Hepatocyte (in vitro differentiated cells): ENCODE results near the gene TRAPPC2. TPM values are rescaled to one million over a fixed set of nuclear protein-coding genes. Genes with fewer than 3 reads are reported as not detected.

Source experiments
- DNase-seq: peaks from one replicate; pipeline ENCODE4 v3.0.0-alpha.2; 2016; ENCODE audit warnings: low spot score
- H2AFZ ChIP-seq: fragments of 200-600 bp; sonication (generic); 2 replicates; pipeline ENCODE4 v1.6.0; 2016; ENCODE audit warnings: antibody characterized with exemption, mild to moderate bottlenecking
- H3K27ac ChIP-seq: fragments of 200-600 bp; sonication (generic); 2 replicates; pipeline ENCODE4 v1.5.1; 2016; ENCODE audit warnings: mild to moderate bottlenecking
- H3K27me3 ChIP-seq: fragments of 200-600 bp; sonication (generic); 2 replicates; pipeline ENCODE4 v1.6.1; 2016
- H3K36me3 ChIP-seq: fragments of 200-600 bp; sonication (generic); replicated peaks from 2 replicates; pipeline ENCODE4 v1.5.1; 2016; ENCODE audit warnings: low read depth; ENCODE audit not compliant: insufficient read depth
- H3K4me1 ChIP-seq: fragments of 200-600 bp; sonication (generic); 2 replicates; pipeline ENCODE4 v1.5.1; 2016; ENCODE audit warnings: mild to moderate bottlenecking, moderate library complexity; ENCODE audit not compliant: insufficient read depth
- H3K4me2 ChIP-seq: fragments of 200-600 bp; sonication (generic); 2 replicates; pipeline ENCODE4 v1.6.0; 2016
- H3K4me3 ChIP-seq: fragments of 200-600 bp; sonication (generic); 2 replicates; pipeline ENCODE4 v1.5.1; 2016; ENCODE audit warnings: mild to moderate bottlenecking
- H3K79me2 ChIP-seq: fragments of 200-600 bp; sonication (generic); 2 replicates; pipeline ENCODE4 v1.6.0; 2017; ENCODE audit warnings: mild to moderate bottlenecking
- H3K9me2 ChIP-seq: fragments of 200-600 bp; sonication (generic); replicated peaks from 2 replicates; pipeline ENCODE4 v1.6.0; 2017; ENCODE audit warnings: mild to moderate bottlenecking; ENCODE audit not compliant: insufficient read depth
- H3K9me3 ChIP-seq: fragments of 200-600 bp; sonication (generic); 2 replicates; pipeline ENCODE4 v1.5.1; 2016; ENCODE audit warnings: low read depth, mild to moderate bottlenecking
- H4K20me1 ChIP-seq: fragments of 200-600 bp; sonication (generic); 2 replicates; pipeline ENCODE4 v1.6.0; 2016; ENCODE audit warnings: mild to moderate bottlenecking; ENCODE audit not compliant: insufficient read depth, poor library complexity, severe bottlenecking
- CTCF ChIP-seq: fragments of 200-600 bp; sonication (generic); IDR thresholded peaks from 2 replicates; pipeline ENCODE4 v1.5.1; 2016; ENCODE audit warnings: antibody characterized with exemption, mild to moderate bottlenecking; ENCODE audit not compliant: poor library complexity
- EZH2 ChIP-seq: fragments of 200-600 bp; sonication (generic); IDR thresholded peaks from 2 replicates; pipeline ENCODE4 v1.6.1; 2016; ENCODE audit warnings: antibody characterized with exemption, mild to moderate bottlenecking, borderline replicate concordance
- EZH2phosphoT487 ChIP-seq: fragments of 200-600 bp; sonication (generic); IDR thresholded peaks from one replicate; pipeline ENCODE4 v1.6.1; 2018; ENCODE audit warnings: antibody characterized with exemption, mild to moderate bottlenecking, low read depth, moderate library complexity; ENCODE audit not compliant: unreplicated experiment, severe bottlenecking
- WGBS: methylation state at CpG from one replicate; pipeline ENCODE4 v1.1.6; 2016; ENCODE audit warnings: low lambda C conversion rate; ENCODE audit errors: missing lambda C conversion rate; 5-methylcytosine and 5-hydroxymethylcytosine counted together
- polyA plus RNA-seq: library from polyadenylated mRNA; unstranded; fragments of >200 nt; fragmentation: Nextera tagmentation; extraction: Ambion mirVana; gene quantifications from 2 replicates; pipeline ENCODE4 v1.2.1, GENCODE V29; 2016
- total RNA-seq: library from RNA; depleted of rRNA; stranded (reverse); fragments of >200 nt; gene quantifications from 2 replicates; pipeline ENCODE4 v1.2.3, GENCODE V29; 2014

Gene TRAPPC2
- total and polyA plus RNA-seq, 2 experiments from 2014 or later: 15.8 to 24.8 TPM

GRCh38 chrX:13698432-13698831 lies 36.0 kb downstream of the TRAPPC2 start:
- Histone ChIP-seq H3K9me3 (no peaks in the 10 kb centered on the region), H4K20me1 (peaks cover 58% of the 10 kb centered on the region), H3K36me3 (no peaks in the 10 kb centered on the region), H2AFZ (no peak overlapping the region), H3K27ac (peak overlapping the region; percentile 40), H3K4me2 (no peak overlapping the region), H3K4me1 (peaks cover 11% of the 10 kb centered on the region), H3K79me2 (peaks cover 96% of the 10 kb centered on the region), H3K9me2 (no peaks in the 10 kb centered on the region), H3K4me3 (no peak overlapping the region), H3K27me3 (no peaks in the 10 kb centered on the region)
- no peak for DNase-seq
- WGBS: 58% methylated on average over 1 of the region's 1 CpG
- no peak for TF ChIP-seq EZH2phosphoT487
- TF ChIP-seq EZH2: no peak
- no peak for TF ChIP-seq CTCF

GRCh38 chrX:13697976-13698375 lies 36.4 kb downstream of the TRAPPC2 start:
- TF ChIP-seq CTCF (no peak), EZH2phosphoT487 (no peak), EZH2 (no peak)
- Histone ChIP-seq H3K4me2 (no peak overlapping the region), H3K9me2 (no peaks in the 10 kb centered on the region), H3K36me3 (no peaks in the 10 kb centered on the region), H4K20me1 (peaks cover 58% of the 10 kb centered on the region), H2AFZ (no peak overlapping the region), H3K27me3 (no peaks in the 10 kb centered on the region), H3K79me2 (peaks cover 96% of the 10 kb centered on the region), H3K4me1 (peaks cover 11% of the 10 kb centered on the region), H3K4me3 (no peak overlapping the region), H3K27ac (no peak overlapping the region), H3K9me3 (no peaks in the 10 kb centered on the region)
- no peak for DNase-seq
- 66% methylated on average over 1 of the region's 1 CpG for WGBS

- Histone ChIP-seq H3K27me3 (no peaks in the 10 kb centered on the region), H3K4me1 (peaks cover 14% of the 10 kb centered on the region)
Measured at GRCh38 chrX:13697455-13697854, 37.0 kb downstream of the TRAPPC2 start.

More at GRCh38 chrX:13697455-13697854, 37.0 kb downstream of the TRAPPC2 start:
- Histone ChIP-seq H3K4me2 (no peak overlapping the region), H3K79me2 (peaks cover 97% of the 10 kb centered on the region), H3K9me3 (no peaks in the 10 kb centered on the region), H3K9me2 (no peaks in the 10 kb centered on the region), H2AFZ (no peak overlapping the region), H4K20me1 (peaks cover 60% of the 10 kb centered on the region), H3K36me3 (no peaks in the 10 kb centered on the region), H3K27ac (no peak overlapping the region), H3K4me3 (no peak overlapping the region)
- TF ChIP-seq EZH2 (no peak), EZH2phosphoT487 (no peak), CTCF (no peak)
- DNase-seq: no peak
- 81% methylated on average over 2 of the region's 2 CpGs for WGBS
